GM21717 (cell line): ENCODE measurements around the gene GNAZ.
"Not testable (repeated sequence)": the region's sequence is repeated elsewhere in the genome, so short reads cannot be mapped to it uniquely, and the experiment has no call there.

ENCODE experiments used
- ATAC-seq: cut with Tn5 transposase; IDR thresholded peaks from one replicate; pipeline ENCODE4 v1.9.1; 2021; ENCODE audit warnings: mild to moderate bottlenecking, moderate library complexity; ENCODE audit not compliant: unreplicated experiment

The GNAZ gene

GRCh38 chr22:23070418-23071229 lies at the start of gene GNAZ:
GNAZ (plus strand) TSS chr22:23070519; CDS start chr22:23095696, 25,177 bp downstream.
- no peak for ATAC-seq

GRCh38 chr22:23020659-23021293 lies 49.5 kb upstream of the GNAZ start:
- ATAC-seq: no peak

- not testable (repeated sequence) for ATAC-seq
Measured at GRCh38 chr22:23021660-23022353, 48.5 kb upstream of the GNAZ start.

GRCh38 chr22:23023294-23023693 lies 47.0 kb upstream of the GNAZ start:
- ATAC-seq: no peak

GRCh38 chr22:23026777-23027176 lies 43.5 kb upstream of the GNAZ start:
- no peak for ATAC-seq

- ATAC-seq: not testable (repeated sequence)
Measured at GRCh38 chr22:23027849-23028248, 42.5 kb upstream of the GNAZ start.

- no peak for ATAC-seq
Measured at GRCh38 chr22:23029521-23030228, 40.6 kb upstream of the GNAZ start.

GRCh38 chr22:23031381-23031780 lies 38.9 kb upstream of the GNAZ start:
- no peak for ATAC-seq

GRCh38 chr22:23031786-23032185 lies 38.5 kb upstream of the GNAZ start:
- ATAC-seq: no peak

GRCh38 chr22:23032658-23033057 lies 37.7 kb upstream of the GNAZ start:
- ATAC-seq: no peak

- ATAC-seq: no peak
Measured at GRCh38 chr22:23033116-23033905, 37.0 kb upstream of the GNAZ start.

- ATAC-seq: no peak
Measured at GRCh38 chr22:23034621-23035556, 35.4 kb upstream of the GNAZ start.

- no peak for ATAC-seq
Measured at GRCh38 chr22:23035557-23036277, 34.6 kb upstream of the GNAZ start.

- ATAC-seq: no peak
Measured at GRCh38 chr22:23036684-23037428, 33.5 kb upstream of the GNAZ start.

- ATAC-seq: no peak
Measured at GRCh38 chr22:23037429-23038333, 32.6 kb upstream of the GNAZ start.

- ATAC-seq: no peak
Measured at GRCh38 chr22:23038334-23038642, 32.0 kb upstream of the GNAZ start.

GRCh38 chr22:23038902-23039301 lies 31.4 kb upstream of the GNAZ start:
- no peak for ATAC-seq
